Naive B cell (primary cell): ENCODE results near the gene SIRT7. TPM values are rescaled to one million over a fixed set of nuclear protein-coding genes. Genes with fewer than 3 reads are reported as not detected.

Experiments
- ATAC-seq, 2 donors: fragments of 150-1000 bp; cut with Tn5 transposase; 2 replicates each; pipeline ENCODE4 v1.10.0; 2021; ENCODE audit warnings: low read depth in 2 of 2, mild to moderate bottlenecking in 2 of 2, moderate library complexity in 2 of 2
- DNase-seq: peaks from one replicate; pipeline ENCODE4 v3.0.0; 2022
- H3K27ac Mint-ChIP-seq, 6 donors: one replicate each; pipeline ENCODE4 v1.8.0; 2020 to 2022; ENCODE audit warnings: mild to moderate bottlenecking in 6 of 6, mixed read lengths in 6 of 6, moderate library complexity in 5 of 6, inconsistent platforms in 2 of 6
- H3K27me3 Mint-ChIP-seq, 3 donors: one replicate each; pipeline ENCODE4 v1.8.0; 2021 to 2022; ENCODE audit warnings: mixed read lengths in 3 of 3, mild to moderate bottlenecking in 1 of 3
- H3K36me3 Mint-ChIP-seq, 2 donors: one replicate each; pipeline ENCODE4 v1.8.0; 2020 to 2022; ENCODE audit warnings: mixed read lengths in 2 of 2, inconsistent platforms in 1 of 2, mild to moderate bottlenecking in 1 of 2
- H3K4me1 Mint-ChIP-seq, 3 donors: one replicate each; pipeline ENCODE4 v1.8.0; 2020 to 2022; ENCODE audit warnings: mixed read lengths in 3 of 3, inconsistent platforms in 1 of 3, mild to moderate bottlenecking in 1 of 3, moderate library complexity in 1 of 3
- H3K4me3 Mint-ChIP-seq, 8 donors: one replicate each; pipeline ENCODE4 v1.8.0; 2020 to 2022; ENCODE audit warnings: mild to moderate bottlenecking in 8 of 8, mixed read lengths in 8 of 8, moderate library complexity in 8 of 8, inconsistent platforms in 2 of 8
- H3K9me3 Mint-ChIP-seq, 7 donors: one replicate each; pipeline ENCODE4 v1.8.0; 2020 to 2022; ENCODE audit warnings: mixed read lengths in 7 of 7, mild to moderate bottlenecking in 5 of 7, inconsistent platforms in 2 of 7, moderate library complexity in 1 of 7
- polyA plus RNA-seq, 6 donors: library from polyadenylated mRNA; unstranded; fragments of 300-500 nt; fragmentation: Illumina TruSeq; gene quantifications; one replicate each; pipeline ENCODE4 v1.2.3, GENCODE V29; 2021; ENCODE audit warnings: low read depth in 6 of 6

Gene SIRT7
- polyA plus RNA-seq, 6 donors from 2014 or later: 23.6 to 41.3 (median 30.6) TPM

DNA sequence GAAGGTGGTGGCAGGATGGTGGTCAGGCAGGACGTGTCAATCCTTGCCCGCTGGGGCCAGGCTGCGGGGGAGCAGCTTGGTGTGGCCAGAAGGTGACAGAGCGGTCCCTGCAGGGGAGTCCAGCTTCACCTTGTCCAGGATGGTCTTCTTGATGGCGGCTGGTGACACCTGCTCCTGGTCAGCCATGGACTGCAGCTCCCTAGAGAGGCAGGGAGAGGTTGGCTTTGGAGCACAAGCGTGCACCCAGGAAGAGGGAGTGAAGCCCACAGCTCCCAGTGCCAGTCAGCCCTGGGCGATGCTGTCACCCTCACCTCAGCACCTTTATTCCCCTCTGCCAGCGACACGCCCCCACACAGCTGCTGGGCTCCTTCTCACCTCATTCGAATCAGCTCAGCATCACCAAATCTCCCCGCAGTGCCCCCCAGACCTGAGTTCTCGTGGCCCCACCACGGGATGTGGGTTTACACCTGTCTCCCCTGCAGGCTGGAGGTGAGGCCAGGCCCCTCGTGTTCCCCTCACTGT lies 15.3 kb upstream of the SIRT7 start:
- no peak overlapping the region for H3K4me3 Mint-ChIP-seq

GRCh38 chr17:81932333-81932983 lies 14.5 kb upstream of the SIRT7 start:
- peaks cover 0 to 35% (median 20%) of the 10 kb centered on the region in 3 donors for H3K27me3 Mint-ChIP-seq

More for the DNA sequence above, 15.3 kb upstream of the SIRT7 start:
- no peaks in the 10 kb centered on the region for H3K9me3 Mint-ChIP-seq
- no peak for DNase-seq
- ATAC-seq: no peak
- H3K36me3 Mint-ChIP-seq: no peaks in the 10 kb centered on the region
- H3K27me3 Mint-ChIP-seq: peaks cover 0 to 35% (median 20%) of the 10 kb centered on the region in 3 donors
- peaks cover 5 to 19% (median 19%) of the 10 kb centered on the region in 3 donors for H3K4me1 Mint-ChIP-seq
- no peak overlapping the region for H3K27ac Mint-ChIP-seq

DNA sequence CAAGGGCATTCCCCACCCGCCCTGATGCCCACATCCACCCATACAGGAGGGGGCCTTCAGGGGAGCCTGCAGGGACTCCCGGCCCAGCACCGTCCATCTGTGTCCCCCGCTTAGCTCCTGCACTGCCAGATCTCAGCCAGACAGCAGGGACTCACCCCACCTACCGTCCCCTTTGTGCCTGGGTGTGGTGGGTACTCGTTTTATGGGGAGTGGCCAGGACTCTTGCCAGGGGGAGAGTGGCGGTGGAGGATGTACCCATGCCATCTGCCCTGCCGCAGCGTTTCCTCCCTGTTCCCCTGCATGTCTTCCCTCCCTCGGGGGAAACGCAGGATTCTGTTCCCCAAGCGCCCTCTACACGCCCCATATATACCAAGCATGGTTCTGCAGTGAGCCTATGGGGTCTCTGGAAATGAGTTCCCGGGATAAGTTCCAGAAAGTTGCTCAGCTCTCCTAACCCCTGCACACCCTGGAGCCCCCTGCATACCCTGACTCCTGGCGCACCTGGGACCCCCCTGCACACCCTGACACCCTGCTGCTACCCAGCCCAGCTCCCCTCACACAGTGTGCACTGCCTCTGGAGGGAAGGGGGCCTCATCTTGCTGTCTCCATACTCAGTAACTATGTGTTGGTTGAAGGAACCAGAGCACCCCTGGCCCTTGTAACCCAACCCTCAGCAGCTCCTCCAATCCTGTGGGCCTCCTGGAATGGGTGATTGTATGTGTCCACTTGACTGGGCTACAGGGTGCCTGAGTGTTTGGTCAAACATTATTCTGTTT lies 13.8 kb upstream of the SIRT7 start:
- ATAC-seq: no peak

More at GRCh38 chr17:81932333-81932983, 14.5 kb upstream of the SIRT7 start:
- Mint-ChIP-seq H3K9me3 (no peaks in the 10 kb centered on the region), H3K4me1 (peaks cover 0 to 17% (median 13%) of the 10 kb centered on the region in 3 donors), H3K4me3 (no peak overlapping the region), H3K36me3 (no peaks in the 10 kb centered on the region), H3K27ac (no peak overlapping the region)
- DNase-seq (no peak), ATAC-seq (no peak)

GRCh38 chr17:81931189-81931556 lies 13.2 kb upstream of the SIRT7 start:
- Mint-ChIP-seq H3K27me3 (peaks cover 0 to 35% (median 20%) of the 10 kb centered on the region in 3 donors), H3K27ac (peak overlapping the region in 1 of 6 donors; percentile 14), H3K36me3 (no peaks in the 10 kb centered on the region), H3K9me3 (no peaks in the 10 kb centered on the region), H3K4me3 (peak overlapping the region in 2 of 8 donors; percentile 16 to 62), H3K4me1 (peaks cover 5 to 22% (median 13%) of the 10 kb centered on the region in 3 donors)
- DNase-seq (no peak), ATAC-seq (no peak)

More for the DNA sequence above, 13.8 kb upstream of the SIRT7 start:
- peak overlapping the region in 2 of 6 donors; percentile 14 to 42 for H3K27ac Mint-ChIP-seq
- no peaks in the 10 kb centered on the region for H3K36me3 Mint-ChIP-seq
- DNase-seq: no peak
- peak overlapping the region in 1 of 8 donors; percentile 26 for H3K4me3 Mint-ChIP-seq
- H3K27me3 Mint-ChIP-seq: peaks cover 0 to 35% (median 20%) of the 10 kb centered on the region in 3 donors
- no peaks in the 10 kb centered on the region for H3K9me3 Mint-ChIP-seq
- peaks cover 0 to 16% (median 12%) of the 10 kb centered on the region in 3 donors for H3K4me1 Mint-ChIP-seq

- Mint-ChIP-seq H3K4me3 (peak overlapping the region in 5 of 8 donors; percentile 13 to 62 (median 19)), H3K4me1 (peaks cover 7 to 25% (median 15%) of the 10 kb centered on the region in 3 donors), H3K9me3 (no peaks in the 10 kb centered on the region), H3K27ac (no peak overlapping the region), H3K27me3 (peaks cover 0 to 35% (median 20%) of the 10 kb centered on the region in 3 donors), H3K36me3 (no peaks in the 10 kb centered on the region)
- no peak for DNase-seq
- no peak for ATAC-seq
Observed at GRCh38 chr17:81930142-81931125, 12.5 kb upstream of the SIRT7 start.

- Mint-ChIP-seq H3K9me3 (no peaks in the 10 kb centered on the region), H3K36me3 (no peaks in the 10 kb centered on the region), H3K4me3 (peak overlapping the region in 6 of 8 donors; percentile 37 to 85 (median 62)), H3K27me3 (peaks cover 0 to 35% (median 20%) of the 10 kb centered on the region in 3 donors), H3K27ac (peak overlapping the region in 3 of 6 donors; percentile 47 to 54 (median 52)), H3K4me1 (peaks cover 7 to 25% (median 16%) of the 10 kb centered on the region in 3 donors)
- no peak for ATAC-seq
- no peak for DNase-seq
Observed at GRCh38 chr17:81929253-81930141, 11.5 kb upstream of the SIRT7 start.

DNA sequence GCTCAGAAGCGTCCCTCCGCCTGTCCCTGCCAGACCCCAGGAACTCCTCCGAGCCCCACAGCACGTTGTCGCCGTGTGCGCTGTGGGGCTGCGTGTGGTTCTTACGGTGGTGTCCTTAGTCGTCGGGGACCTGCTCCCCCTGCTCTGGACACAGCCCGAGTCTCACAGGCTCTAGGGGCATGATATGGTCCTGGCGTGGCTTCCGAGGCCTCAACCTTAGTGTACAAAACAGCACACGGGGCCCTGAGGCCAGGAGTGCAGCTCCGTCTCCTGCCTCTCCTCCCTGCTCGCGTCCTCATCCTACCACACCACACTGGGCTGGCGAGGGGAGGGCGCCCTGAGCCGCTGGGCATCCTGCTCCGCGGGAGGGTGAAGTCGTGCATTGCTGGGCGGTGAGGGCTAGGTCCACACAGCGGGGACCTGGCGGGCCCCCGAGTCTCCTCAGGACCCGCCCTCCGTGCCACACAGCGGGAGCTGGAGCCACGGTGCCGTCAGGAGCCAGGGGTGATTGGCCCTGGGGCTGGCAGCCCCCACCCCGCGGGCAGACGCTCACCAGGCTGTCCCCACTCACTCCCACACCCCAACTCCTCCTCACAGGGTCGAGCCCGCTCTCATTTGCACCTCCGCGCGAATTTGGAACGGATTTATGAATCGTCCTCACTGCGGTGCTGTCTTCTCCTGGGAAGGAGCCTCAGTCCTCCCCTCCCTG lies 10.7 kb upstream of the SIRT7 start:
- Mint-ChIP-seq H3K4me3 (peak overlapping the region; percentile 37 to 85 (median 64)), H3K4me1 (peaks cover 7 to 29% (median 18%) of the 10 kb centered on the region in 3 donors), H3K27me3 (peaks cover 0 to 35% (median 20%) of the 10 kb centered on the region in 3 donors), H3K27ac (peak overlapping the region in 3 of 6 donors; percentile 29 to 52 (median 47)), H3K36me3 (no peaks in the 10 kb centered on the region), H3K9me3 (no peaks in the 10 kb centered on the region)
- ATAC-seq (no peak), DNase-seq (no peak)

DNA sequence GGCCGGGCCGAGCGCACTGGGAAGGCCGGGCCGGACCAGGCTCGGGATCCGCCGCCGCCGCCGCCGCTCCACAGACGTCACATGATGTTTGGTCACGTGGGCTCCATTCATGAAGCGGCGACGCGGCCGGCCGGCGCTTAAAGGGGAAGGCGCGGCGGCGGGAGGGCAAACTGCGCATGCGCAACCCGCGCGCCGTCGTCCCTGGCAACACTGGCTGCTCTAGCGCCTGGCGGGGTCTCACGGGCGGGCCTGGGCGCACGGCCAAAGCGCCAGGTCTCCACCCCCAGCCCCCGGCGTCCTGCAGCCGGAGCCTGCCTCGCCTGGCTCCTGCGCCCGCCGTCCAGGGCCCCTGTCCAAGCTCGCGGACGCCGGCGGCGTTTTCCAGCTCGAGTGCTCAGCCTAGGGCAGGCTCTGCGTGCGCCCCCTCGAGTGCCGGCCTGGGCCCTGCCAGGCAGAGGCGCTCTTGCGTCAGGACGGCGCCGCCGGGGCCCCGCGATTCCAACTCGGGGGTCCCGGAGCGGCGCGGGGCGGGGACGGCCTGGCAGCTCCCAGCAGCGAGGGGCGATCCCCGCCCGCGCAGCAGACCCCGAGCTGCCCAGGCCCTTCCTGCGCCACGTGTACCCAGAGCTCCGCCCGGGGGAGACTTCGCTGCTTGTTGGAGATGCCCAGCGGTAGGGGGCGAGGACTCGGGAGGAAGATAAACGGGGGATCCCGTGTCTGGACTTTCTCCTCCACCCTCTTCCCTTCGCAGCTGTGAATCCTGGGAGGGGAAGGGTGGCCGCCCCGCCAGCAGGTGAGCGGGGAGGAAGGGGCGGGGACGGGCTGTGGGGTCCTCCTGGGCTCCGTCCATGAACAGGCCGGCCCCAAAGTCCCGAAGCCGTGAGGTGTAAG lies 9.9 kb upstream of the SIRT7 start, which contains the start of gene MAFG:
MAFG (minus strand) TSS at position 83 of the 891 bp plus-strand sequence. CDS start 4,550 bp downstream, outside the sequence.
- ATAC-seq (peak; percentile 72 to 79), DNase-seq (peak; percentile 93)
- Mint-ChIP-seq H3K36me3 (no peaks in the 10 kb centered on the region), H3K27ac (peak within 1 kb of the TSS; percentile 87 to 98 (median 94)), H3K4me3 (peak within 1 kb of the TSS; percentile 85 to 95 (median 89)), H3K27me3 (peaks cover 0 to 35% (median 20%) of the 10 kb centered on the region in 3 donors), H3K9me3 (no peaks in the 10 kb centered on the region), H3K4me1 (peaks cover 11 to 33% (median 18%) of the 10 kb centered on the region in 3 donors)

DNA sequence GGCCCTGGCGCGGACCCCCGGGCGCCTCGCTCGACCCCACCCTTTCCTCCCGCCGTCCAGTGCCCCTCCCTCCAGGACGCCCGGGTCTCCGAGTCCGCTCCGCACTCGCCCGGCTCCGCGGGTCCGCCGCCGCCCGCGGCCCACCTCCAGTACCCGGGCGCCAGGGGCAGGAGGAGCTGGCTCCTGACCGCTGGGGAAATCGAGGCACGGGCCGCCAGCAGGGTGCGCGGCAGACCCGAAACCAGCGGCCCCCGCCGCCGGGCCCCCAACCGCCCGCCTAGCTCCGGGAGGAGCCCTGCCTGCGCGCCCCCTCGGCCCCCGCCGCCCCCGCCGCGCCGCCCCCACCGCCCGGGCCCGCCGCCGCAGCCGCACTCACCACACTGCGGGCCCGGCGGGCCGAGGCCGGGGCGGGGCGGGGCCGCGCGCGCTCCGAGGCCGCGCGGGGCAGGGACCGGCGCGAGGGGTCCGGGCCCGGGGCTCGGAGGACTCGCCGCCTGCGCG lies 9.2 kb upstream of the SIRT7 start:
- H3K4me3 Mint-ChIP-seq: peak overlapping the region in 3 of 8 donors; percentile 75 to 87 (median 85)
- H3K27me3 Mint-ChIP-seq: peaks cover 0 to 32% (median 18%) of the 10 kb centered on the region in 3 donors
- H3K9me3 Mint-ChIP-seq: no peaks in the 10 kb centered on the region
- DNase-seq: no peak
- no peaks in the 10 kb centered on the region for H3K36me3 Mint-ChIP-seq
- H3K4me1 Mint-ChIP-seq: peaks cover 14 to 33% (median 18%) of the 10 kb centered on the region in 3 donors
- peak overlapping the region in 1 of 6 donors; percentile 81 for H3K27ac Mint-ChIP-seq
- peak; percentile 29 to 35 for ATAC-seq

DNA sequence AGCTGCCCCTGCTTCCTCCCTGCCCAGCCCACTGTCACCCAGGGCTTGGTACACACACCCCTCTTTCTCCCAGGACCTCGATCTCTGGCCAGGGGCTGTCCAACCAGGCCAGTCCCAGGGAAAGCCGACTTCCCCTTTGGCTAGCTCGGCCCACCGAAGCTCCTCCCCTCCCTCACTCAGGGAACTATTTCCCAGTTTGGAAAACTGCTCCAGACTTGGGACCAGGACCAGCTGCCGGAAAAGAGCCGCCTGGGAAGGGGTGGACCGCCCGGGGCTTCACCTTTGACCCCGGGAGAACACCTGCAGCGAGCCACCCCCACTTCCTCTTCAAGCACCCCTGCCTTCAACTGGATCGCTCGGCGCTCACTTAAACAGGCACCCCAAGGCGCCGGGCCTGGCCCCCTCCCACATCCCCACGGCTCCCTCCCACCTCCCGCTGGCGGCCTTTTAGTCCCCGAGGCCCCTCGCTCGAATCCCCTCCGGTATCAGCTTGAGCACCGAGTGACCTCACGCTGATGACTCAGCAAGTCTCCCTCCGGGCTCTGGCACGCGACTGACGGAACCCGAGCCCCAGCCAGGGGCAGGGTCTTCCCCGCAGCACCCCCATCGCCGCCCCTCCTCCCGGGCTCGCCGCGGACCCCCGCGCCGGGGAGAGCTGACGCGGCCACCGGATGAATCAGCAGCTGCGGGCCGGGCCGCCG lies 8.6 kb upstream of the SIRT7 start:
- Mint-ChIP-seq H3K27ac (peak overlapping the region; percentile 87 to 98 (median 94)), H3K4me3 (peak overlapping the region; percentile 85 to 95 (median 89)), H3K9me3 (no peaks in the 10 kb centered on the region)

More for the DNA sequence above, 8.6 kb upstream of the SIRT7 start:
- H3K36me3 Mint-ChIP-seq: no peaks in the 10 kb centered on the region
- peaks cover 0 to 26% (median 12%) of the 10 kb centered on the region in 3 donors for H3K27me3 Mint-ChIP-seq
- ATAC-seq (peak; percentile 49 to 53), DNase-seq (peak; percentile 62)
- H3K4me1 Mint-ChIP-seq: peaks cover 16 to 33% (median 18%) of the 10 kb centered on the region in 3 donors
